ENCODE results near the gene UCP2. TPM values are rescaled to one million over a fixed set of nuclear protein-coding genes. Genes with fewer than 3 reads are reported as not detected.

The UCP2 gene
- total and polyA plus RNA-seq, 9 of the 15 experiments (the other 6 are each of a cell fraction or from before 2014, with no cell fraction given): 19.2 to 216 (median 87.9) TPM

DNA sequence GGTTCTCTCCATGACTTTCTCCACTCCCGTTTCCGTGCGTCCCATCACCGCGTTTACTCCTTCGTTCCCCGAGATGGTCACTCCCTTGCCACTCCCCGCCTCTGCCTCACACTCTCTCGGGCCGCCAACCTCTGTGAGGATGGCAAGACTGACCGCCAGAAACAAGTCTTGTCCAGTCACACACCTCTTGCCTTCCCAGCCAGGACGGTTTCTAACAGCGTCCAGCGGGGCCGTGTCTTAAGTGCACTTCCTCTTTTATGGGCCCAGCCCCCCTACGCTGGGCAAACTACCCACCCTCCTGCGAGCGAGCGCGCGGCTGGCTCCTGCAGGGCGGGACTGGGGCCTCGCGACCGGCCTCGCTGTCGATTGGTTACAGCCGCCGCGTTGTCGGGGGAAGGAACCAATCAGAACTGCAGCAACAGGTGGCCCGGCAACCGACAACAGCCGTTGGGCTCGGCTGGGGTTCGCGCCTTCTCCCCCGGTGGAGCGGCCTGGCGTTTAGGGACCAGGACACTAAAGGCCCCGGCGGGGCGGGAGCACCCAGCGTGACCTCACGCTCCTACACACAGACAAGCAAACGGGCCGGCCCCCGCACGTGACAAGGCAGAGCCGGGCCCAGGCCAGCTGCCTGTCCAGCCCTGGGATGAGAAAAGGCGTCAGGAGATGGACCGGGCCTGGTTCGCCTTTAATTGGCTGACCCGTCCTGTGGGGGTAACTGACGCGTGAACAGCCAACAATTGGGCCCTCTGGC lies 522 bp upstream of the UCP2 start (continued):
- no peak for TF ChIP-seq MXD1 (CRISPR knock-in tag; IDR thresholded peaks at IDR 0.05; ENCODE audit: borderline replicate concordance, poor library complexity, severe bottlenecking)
- TF ChIP-seq NCOA1 (IDR thresholded peaks at IDR 0.05; ENCODE audit: low read depth): no peak
- TF ChIP-seq, protein P1, sequence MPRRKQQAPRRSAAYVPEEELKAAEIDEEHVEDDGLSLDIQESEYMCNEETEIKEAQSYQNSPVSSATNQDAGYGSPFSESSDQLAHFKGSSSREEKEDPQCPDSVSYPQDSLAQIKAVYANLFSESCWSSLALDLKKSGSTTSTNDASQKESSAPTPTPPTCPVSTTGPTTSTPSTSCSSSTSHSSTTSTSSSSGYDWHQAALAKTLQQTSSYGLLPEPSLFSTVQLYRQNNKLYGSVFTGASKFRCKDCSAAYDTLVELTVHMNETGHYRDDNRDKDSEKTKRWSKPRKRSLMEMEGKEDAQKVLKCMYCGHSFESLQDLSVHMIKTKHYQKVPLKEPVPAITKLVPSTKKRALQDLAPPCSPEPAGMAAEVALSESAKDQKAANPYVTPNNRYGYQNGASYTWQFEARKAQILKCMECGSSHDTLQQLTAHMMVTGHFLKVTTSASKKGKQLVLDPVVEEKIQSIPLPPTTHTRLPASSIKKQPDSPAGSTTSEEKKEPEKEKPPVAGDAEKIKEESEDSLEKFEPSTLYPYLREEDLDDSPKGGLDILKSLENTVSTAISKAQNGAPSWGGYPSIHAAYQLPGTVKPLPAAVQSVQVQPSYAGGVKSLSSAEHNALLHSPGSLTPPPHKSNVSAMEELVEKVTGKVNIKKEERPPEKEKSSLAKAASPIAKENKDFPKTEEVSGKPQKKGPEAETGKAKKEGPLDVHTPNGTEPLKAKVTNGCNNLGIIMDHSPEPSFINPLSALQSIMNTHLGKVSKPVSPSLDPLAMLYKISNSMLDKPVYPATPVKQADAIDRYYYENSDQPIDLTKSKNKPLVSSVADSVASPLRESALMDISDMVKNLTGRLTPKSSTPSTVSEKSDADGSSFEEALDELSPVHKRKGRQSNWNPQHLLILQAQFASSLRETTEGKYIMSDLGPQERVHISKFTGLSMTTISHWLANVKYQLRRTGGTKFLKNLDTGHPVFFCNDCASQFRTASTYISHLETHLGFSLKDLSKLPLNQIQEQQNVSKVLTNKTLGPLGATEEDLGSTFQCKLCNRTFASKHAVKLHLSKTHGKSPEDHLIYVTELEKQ (CRISPR knock-in tag; IDR thresholded peaks at IDR 0.05): no peak; the same call in none of the 2 replicates
- 0 out of 2 replicates have a peak, but pooled peaks have one; percentile 45 for TF ChIP-seq ARID3B (CRISPR knock-in tag; IDR thresholded peaks at IDR 0.05; ENCODE audit: borderline replicate concordance)
- no peak for TF ChIP-seq HMG20A (CRISPR knock-in tag; conservative IDR thresholded peaks at IDR 0.05)
- TF ChIP-seq ZNF41 (CRISPR knock-in tag; conservative IDR thresholded peaks at IDR 0.05): 0 out of 2 replicates have a peak, but pooled peaks have one; percentile 58
- no peak for TF ChIP-seq MCM3 (IDR thresholded peaks at IDR 0.05)
- peak; percentile 67 for TF ChIP-seq E2F4 (CRISPR knock-in tag; IDR thresholded peaks at IDR 0.05; ENCODE audit: low read depth)
- 0 out of 2 replicates have a peak, but pooled peaks have one; percentile 85 for TF ChIP-seq ZNF695 (CRISPR knock-in tag; IDR thresholded peaks at IDR 0.05)
- peak; percentile 41; the same call in 1 of the 2 replicates for TF ChIP-seq TARDBP (IDR thresholded peaks at IDR 0.05)
- TF ChIP-seq THAP7 (CRISPR knock-in tag; IDR thresholded peaks at IDR 0.05): no peak
- TF ChIP-seq, protein P2, sequence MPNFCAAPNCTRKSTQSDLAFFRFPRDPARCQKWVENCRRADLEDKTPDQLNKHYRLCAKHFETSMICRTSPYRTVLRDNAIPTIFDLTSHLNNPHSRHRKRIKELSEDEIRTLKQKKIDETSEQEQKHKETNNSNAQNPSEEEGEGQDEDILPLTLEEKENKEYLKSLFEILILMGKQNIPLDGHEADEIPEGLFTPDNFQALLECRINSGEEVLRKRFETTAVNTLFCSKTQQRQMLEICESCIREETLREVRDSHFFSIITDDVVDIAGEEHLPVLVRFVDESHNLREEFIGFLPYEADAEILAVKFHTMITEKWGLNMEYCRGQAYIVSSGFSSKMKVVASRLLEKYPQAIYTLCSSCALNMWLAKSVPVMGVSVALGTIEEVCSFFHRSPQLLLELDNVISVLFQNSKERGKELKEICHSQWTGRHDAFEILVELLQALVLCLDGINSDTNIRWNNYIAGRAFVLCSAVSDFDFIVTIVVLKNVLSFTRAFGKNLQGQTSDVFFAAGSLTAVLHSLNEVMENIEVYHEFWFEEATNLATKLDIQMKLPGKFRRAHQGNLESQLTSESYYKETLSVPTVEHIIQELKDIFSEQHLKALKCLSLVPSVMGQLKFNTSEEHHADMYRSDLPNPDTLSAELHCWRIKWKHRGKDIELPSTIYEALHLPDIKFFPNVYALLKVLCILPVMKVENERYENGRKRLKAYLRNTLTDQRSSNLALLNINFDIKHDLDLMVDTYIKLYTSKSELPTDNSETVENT (CRISPR knock-in tag; IDR thresholded peaks at IDR 0.05): peak; percentile 27
- TF ChIP-seq, protein P3, sequence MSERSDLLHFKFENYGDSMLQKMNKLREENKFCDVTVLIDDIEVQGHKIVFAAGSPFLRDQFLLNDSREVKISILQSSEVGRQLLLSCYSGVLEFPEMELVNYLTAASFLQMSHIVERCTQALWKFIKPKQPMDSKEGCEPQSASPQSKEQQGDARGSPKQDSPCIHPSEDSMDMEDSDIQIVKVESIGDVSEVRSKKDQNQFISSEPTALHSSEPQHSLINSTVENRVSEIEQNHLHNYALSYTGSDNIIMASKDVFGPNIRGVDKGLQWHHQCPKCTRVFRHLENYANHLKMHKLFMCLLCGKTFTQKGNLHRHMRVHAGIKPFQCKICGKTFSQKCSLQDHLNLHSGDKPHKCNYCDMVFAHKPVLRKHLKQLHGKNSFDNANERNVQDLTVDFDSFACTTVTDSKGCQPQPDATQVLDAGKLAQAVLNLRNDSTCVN (CRISPR knock-in tag; IDR thresholded peaks at IDR 0.05): peak; percentile 86; the same call in 1 of the 2 replicates
- TF ChIP-seq ZNF551 (CRISPR knock-in tag; IDR thresholded peaks at IDR 0.05): no peak
- TF ChIP-seq PYGO2 (tag; IDR thresholded peaks at IDR 0.05): no peak

Data from K562 (cell line).